A549 (cell line): ENCODE data around the gene NOS3. TPM values are rescaled to one million over a fixed set of nuclear protein-coding genes. Genes with fewer than 3 reads are reported as not detected.

Experiments used
- ATAC-seq, 2 experiments: fragments of 200-7000 bp in 1 of 2; fragments of >200 bp in 1 of 2; cut with Nextera tagmentation in 1 of 2; cut with Tn5 transposase in 1 of 2; 3 replicates each; pipeline versions ENCODE4 v1.8.0 to v1.9.1; 2018 to 2020; ENCODE audit warnings: mild to moderate bottlenecking in 1 of 2, moderate library complexity in 1 of 2
- CTCF ChIA-PET: fragments of 300-600 bp; sonication (Branson Sonifier 250); formaldehyde crosslinking; extraction: SDS; loops from one replicate; lab custom pipeline; 2021; ENCODE audit warnings: antibody characterized with exemption, inconsistent platforms; lab: Yijun Ruan, JAX
- POLR2A ChIA-PET: fragments of 350-600 bp; formaldehyde crosslinking; extraction: SDS; loops from one replicate; lab custom pipeline; 2021; ENCODE audit warnings: antibody characterized with exemption, inconsistent platforms; lab: Yijun Ruan, JAX
- DNase-seq, 2 experiments: peaks; one replicate each; pipeline versions ENCODE4 v3.0.0 to v3.0.0-alpha.2; 2011 to 2016; ENCODE audit warnings: low read depth in 1 of 2, low spot score in 1 of 2
- FAIRE-seq: peaks from 2 replicates; lab custom pipeline; 2011; peaks lifted over from hg19 to GRCh38; lab: Jason Lieb, UNC
- H3K27ac ChIP-seq, 2 experiments: fragments of >200 bp; sonication (Bioruptor Twin); formaldehyde crosslinking; 3 replicates each; pipeline ENCODE4 v1.5.1; 2016 to 2017
- H3K4me1 ChIP-seq: fragments of >200 bp; sonication (Bioruptor Twin); formaldehyde crosslinking; 3 replicates; pipeline ENCODE4 v1.6.1; 2016
- H3K4me2 ChIP-seq: fragments of >200 bp; sonication (Bioruptor Twin); formaldehyde crosslinking; 3 replicates; pipeline ENCODE4 v1.6.1; 2016
- H3K4me3 ChIP-seq: fragments of >200 bp; sonication (Bioruptor Twin); formaldehyde crosslinking; 3 replicates; pipeline ENCODE4 v1.5.1; 2016
- H3K9me3 ChIP-seq: fragments of >200 bp; sonication (Bioruptor Twin); formaldehyde crosslinking; 3 replicates; pipeline ENCODE4 v1.6.1; 2016
- CBX8 ChIP-seq: fragments of 200-600 bp; sonication (generic); IDR thresholded peaks from 2 replicates; pipeline ENCODE4 v1.6.1; 2016
- HOXB5 ChIP-seq: fragments of 250-450 bp; sonication (Bioruptor Pico); IDR thresholded peaks from 2 replicates; pipeline ENCODE4 v1.5.0; 2020; ENCODE audit warnings: mild to moderate bottlenecking, moderate library complexity
- KDM1A ChIP-seq: fragments of 200-600 bp; sonication (generic); IDR thresholded peaks from 2 replicates; pipeline ENCODE4 v1.6.1; 2016; ENCODE audit warnings: low read depth, mild to moderate bottlenecking
- NFE2L2 ChIP-seq: fragments of 150-350 bp; conservative IDR thresholded peaks from 2 replicates; pipeline ENCODE4 v1.6.1; 2014; ENCODE audit warnings: low read length
- POLR2AphosphoS2 ChIP-seq: conservative IDR thresholded peaks from 2 replicates; pipeline ENCODE4 v1.6.1; 2012; ENCODE audit warnings: low read length, improper control_type of control experiment, inconsistent platforms
- RCOR1 ChIP-seq: fragments of 150-350 bp; IDR thresholded peaks from 2 replicates; pipeline ENCODE4 v1.6.1; 2014; ENCODE audit warnings: antibody characterized with exemption, low read length, low read depth
- RFX5 ChIP-seq: fragments of 450-650 bp; IDR thresholded peaks from 2 replicates; pipeline ENCODE4 v1.7.1; 2014; ENCODE audit warnings: antibody characterized with exemption, mild to moderate bottlenecking, moderate library complexity
- TFCP2L1 ChIP-seq: fragments of 250-450 bp; sonication (Bioruptor Pico); IDR thresholded peaks from 2 replicates; pipeline ENCODE4 v1.5.0; 2021; ENCODE audit warnings: mild to moderate bottlenecking
- TP53 ChIP-seq: fragments of 250-450 bp; sonication (Bioruptor Pico); IDR thresholded peaks from 2 replicates; pipeline ENCODE4 v1.5.0; 2021; ENCODE audit warnings: mild to moderate bottlenecking, moderate library complexity
- ZSCAN20 ChIP-seq: fragments of 250-450 bp; sonication (Bioruptor Pico); IDR thresholded peaks from 2 replicates; pipeline ENCODE4 v1.8.0; 2022; ENCODE audit warnings: mild to moderate bottlenecking, moderate library complexity
- WGBS: methylation state at CpG from one replicate; pipeline ENCODE4 v1.1.6; 2017; ENCODE audit errors: missing lambda C conversion rate; 5-methylcytosine and 5-hydroxymethylcytosine counted together
- polyA plus RNA-seq, 4 experiments: library from polyadenylated mRNA; depleted of rRNA in 3 of 4; stranded (reverse); fragments of >200 nt; fragmentation: RNase III in 1 of 4; extraction: RNeasy Plus Mini Kit Qiagen cat#74134 plus additional on column Dnase treatment in 1 of 4; gene quantifications; 2 replicates in 3 of 4; 3 replicates in 1 of 4; pipeline ENCODE4 v1.2.3, GENCODE V29; 2011 to 2017
- TF ChIP-seq, protein P1 (sequence below): fragments of >200 bp; sonication (Bioruptor Twin); formaldehyde crosslinking; IDR thresholded peaks from 3 replicates; pipeline ENCODE4 v1.6.1; 2016
- TF ChIP-seq, protein P2 (sequence below): fragments of 150-350 bp; IDR thresholded peaks from 2 replicates; pipeline ENCODE4 v1.6.1; 2014; ENCODE audit warnings: low read depth, mild to moderate bottlenecking, low read length
- TF ChIP-seq, protein P3 (sequence below): IDR thresholded peaks from 2 replicates; pipeline ENCODE4 v1.6.1; 2012
- TF ChIP-seq, protein P4 (sequence below): fragments of 200-600 bp; sonication (generic); IDR thresholded peaks from 2 replicates; pipeline ENCODE4 v1.6.1; 2016; ENCODE audit warnings: antibody characterized with exemption, mild to moderate bottlenecking, moderate library complexity
- TF ChIP-seq, protein P5 (sequence below): fragments of 450-650 bp; IDR thresholded peaks from 2 replicates; pipeline ENCODE4 v1.6.1; 2014; ENCODE audit warnings: antibody characterized with exemption

Gene NOS3
- polyA plus RNA-seq, 2 of the 4 experiments (the other 2 are of a cell fraction), result 0.52 to 0.71 TPM

DNA sequence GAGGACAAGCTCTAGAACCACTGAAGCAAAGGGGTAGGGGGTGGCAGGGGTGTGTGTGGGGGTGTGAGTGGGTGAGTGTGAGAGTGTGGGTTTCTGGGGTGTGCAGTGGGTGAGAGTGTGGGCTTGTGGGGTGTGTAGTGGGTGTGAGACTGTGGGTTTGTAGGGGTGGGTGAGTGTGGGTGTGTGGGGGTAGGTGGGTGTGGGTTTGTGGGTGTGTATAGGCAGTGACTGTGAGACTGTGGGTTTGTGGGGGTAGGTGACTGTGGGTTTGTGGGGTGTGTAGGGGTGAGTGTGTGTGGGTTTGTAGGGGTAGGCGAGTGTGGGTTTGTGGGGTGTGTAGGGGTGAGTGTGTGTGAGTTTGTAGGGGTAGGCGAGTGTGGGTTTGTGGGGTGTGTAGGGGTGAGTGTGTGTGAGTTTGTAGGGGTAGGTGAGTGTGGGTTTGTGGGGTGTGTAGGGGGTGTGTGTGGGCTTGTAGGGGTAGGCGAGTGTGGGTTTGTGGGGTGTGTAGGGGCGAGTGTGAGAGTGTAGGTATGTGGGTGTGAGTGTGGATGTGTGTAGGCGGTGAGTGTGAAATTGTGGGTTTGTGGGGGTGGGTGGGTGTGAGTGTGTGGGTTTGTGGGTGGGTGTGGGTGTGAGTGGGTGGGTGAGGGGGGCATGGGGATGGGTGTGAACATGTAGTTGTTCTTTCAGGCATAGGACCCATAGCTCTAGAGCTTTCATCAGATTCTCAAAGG, 8.8 kb downstream of the NOS3 start (continued):
- TF ChIP-seq, protein P1, sequence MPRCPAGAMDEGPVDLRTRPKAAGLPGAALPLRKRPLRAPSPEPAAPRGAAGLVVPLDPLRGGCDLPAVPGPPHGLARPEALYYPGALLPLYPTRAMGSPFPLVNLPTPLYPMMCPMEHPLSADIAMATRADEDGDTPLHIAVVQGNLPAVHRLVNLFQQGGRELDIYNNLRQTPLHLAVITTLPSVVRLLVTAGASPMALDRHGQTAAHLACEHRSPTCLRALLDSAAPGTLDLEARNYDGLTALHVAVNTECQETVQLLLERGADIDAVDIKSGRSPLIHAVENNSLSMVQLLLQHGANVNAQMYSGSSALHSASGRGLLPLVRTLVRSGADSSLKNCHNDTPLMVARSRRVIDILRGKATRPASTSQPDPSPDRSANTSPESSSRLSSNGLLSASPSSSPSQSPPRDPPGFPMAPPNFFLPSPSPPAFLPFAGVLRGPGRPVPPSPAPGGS, result no peak

GRCh38 chr7:151000897-151001495, 10.2 kb downstream of the NOS3 start:
- FAIRE-seq, result no peak
- H3K27ac ChIP-seq, result no peak overlapping the region
- no peaks in the 10 kb centered on the region for H3K9me3 ChIP-seq
- H3K4me2 ChIP-seq, result no peak overlapping the region
- DNase-seq, result no peak
- TF ChIP-seq, protein P2, sequence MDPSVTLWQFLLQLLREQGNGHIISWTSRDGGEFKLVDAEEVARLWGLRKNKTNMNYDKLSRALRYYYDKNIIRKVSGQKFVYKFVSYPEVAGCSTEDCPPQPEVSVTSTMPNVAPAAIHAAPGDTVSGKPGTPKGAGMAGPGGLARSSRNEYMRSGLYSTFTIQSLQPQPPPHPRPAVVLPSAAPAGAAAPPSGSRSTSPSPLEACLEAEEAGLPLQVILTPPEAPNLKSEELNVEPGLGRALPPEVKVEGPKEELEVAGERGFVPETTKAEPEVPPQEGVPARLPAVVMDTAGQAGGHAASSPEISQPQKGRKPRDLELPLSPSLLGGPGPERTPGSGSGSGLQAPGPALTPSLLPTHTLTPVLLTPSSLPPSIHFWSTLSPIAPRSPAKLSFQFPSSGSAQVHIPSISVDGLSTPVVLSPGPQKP, result no peak
- TF ChIP-seq RCOR1 (no peak), POLR2AphosphoS2 (no peak), TFCP2L1 (CRISPR knock-in tag) (no peak), KDM1A (no peak)
- TF ChIP-seq, protein P3, sequence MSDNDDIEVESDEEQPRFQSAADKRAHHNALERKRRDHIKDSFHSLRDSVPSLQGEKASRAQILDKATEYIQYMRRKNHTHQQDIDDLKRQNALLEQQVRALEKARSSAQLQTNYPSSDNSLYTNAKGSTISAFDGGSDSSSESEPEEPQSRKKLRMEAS, result no peak
- H3K4me3 ChIP-seq, result no peak overlapping the region
- POLR2A ChIA-PET, result no interaction called here
- H3K4me1 ChIP-seq, result 0 out of 3 replicates have a peak, but pooled peaks cover 5% of the 10 kb centered on the region
- WGBS, result 82% methylated on average over 13 of the region's 13 CpGs
- CTCF ChIA-PET, result interaction anchor here (0.6 to 11.2 kb wide), 7 partner anchors 14 to 110 kb away, joined by 3 to 110 read pairs (median 3); partner anchors contain the start of gene ATG9B
- no peak for ATAC-seq

GRCh38 chr7:151001546-151001945, 10.7 kb downstream of the NOS3 start:
- ATAC-seq, result no peak
- ChIA-PET CTCF (interaction anchor here (0.7 to 11.2 kb wide), 3 partner anchors 17 to 54 kb away, joined by 3 to 110 read pairs (median 4); partner anchors contain the start of gene ATG9B), POLR2A (no interaction called here)
- no peak for TF ChIP-seq RCOR1
- TF ChIP-seq TP53 (CRISPR knock-in tag), result no peak
- no peak for TF ChIP-seq NFE2L2
- TF ChIP-seq ZSCAN20 (CRISPR knock-in tag), result no peak
- no peak for TF ChIP-seq RFX5
- TF ChIP-seq, protein P4, sequence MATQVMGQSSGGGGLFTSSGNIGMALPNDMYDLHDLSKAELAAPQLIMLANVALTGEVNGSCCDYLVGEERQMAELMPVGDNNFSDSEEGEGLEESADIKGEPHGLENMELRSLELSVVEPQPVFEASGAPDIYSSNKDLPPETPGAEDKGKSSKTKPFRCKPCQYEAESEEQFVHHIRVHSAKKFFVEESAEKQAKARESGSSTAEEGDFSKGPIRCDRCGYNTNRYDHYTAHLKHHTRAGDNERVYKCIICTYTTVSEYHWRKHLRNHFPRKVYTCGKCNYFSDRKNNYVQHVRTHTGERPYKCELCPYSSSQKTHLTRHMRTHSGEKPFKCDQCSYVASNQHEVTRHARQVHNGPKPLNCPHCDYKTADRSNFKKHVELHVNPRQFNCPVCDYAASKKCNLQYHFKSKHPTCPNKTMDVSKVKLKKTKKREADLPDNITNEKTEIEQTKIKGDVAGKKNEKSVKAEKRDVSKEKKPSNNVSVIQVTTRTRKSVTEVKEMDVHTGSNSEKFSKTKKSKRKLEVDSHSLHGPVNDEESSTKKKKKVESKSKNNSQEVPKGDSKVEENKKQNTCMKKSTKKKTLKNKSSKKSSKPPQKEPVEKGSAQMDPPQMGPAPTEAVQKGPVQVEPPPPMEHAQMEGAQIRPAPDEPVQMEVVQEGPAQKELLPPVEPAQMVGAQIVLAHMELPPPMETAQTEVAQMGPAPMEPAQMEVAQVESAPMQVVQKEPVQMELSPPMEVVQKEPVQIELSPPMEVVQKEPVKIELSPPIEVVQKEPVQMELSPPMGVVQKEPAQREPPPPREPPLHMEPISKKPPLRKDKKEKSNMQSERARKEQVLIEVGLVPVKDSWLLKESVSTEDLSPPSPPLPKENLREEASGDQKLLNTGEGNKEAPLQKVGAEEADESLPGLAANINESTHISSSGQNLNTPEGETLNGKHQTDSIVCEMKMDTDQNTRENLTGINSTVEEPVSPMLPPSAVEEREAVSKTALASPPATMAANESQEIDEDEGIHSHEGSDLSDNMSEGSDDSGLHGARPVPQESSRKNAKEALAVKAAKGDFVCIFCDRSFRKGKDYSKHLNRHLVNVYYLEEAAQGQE, result no peak
- no peak for TF ChIP-seq HOXB5
- TF ChIP-seq CBX8, result no peak
- TF ChIP-seq, protein P5, sequence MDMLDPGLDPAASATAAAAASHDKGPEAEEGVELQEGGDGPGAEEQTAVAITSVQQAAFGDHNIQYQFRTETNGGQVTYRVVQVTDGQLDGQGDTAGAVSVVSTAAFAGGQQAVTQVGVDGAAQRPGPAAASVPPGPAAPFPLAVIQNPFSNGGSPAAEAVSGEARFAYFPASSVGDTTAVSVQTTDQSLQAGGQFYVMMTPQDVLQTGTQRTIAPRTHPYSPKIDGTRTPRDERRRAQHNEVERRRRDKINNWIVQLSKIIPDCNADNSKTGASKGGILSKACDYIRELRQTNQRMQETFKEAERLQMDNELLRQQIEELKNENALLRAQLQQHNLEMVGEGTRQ, result no peak
- TF ChIP-seq POLR2AphosphoS2, result no peak
- WGBS, result 93% methylated on average over 15 of the region's 16 CpGs
- Histone ChIP-seq H3K4me2 (no peak overlapping the region), H3K9me3 (no peaks in the 10 kb centered on the region), H3K27ac (no peak overlapping the region), H3K4me3 (no peak overlapping the region), H3K4me1 (0 out of 3 replicates have a peak, but pooled peaks cover 5% of the 10 kb centered on the region)
- DNase-seq, result no peak
- FAIRE-seq, result no peak
